GM21360 (cell line): ENCODE results near the gene MTMR6.

ENCODE experiments used
- ATAC-seq: cut with Tn5 transposase; IDR thresholded peaks from one replicate; pipeline ENCODE4 v1.9.1; 2021; ENCODE audit warnings: mild to moderate bottlenecking, moderate library complexity; ENCODE audit not compliant: unreplicated experiment

MTMR6 gene

DNA sequence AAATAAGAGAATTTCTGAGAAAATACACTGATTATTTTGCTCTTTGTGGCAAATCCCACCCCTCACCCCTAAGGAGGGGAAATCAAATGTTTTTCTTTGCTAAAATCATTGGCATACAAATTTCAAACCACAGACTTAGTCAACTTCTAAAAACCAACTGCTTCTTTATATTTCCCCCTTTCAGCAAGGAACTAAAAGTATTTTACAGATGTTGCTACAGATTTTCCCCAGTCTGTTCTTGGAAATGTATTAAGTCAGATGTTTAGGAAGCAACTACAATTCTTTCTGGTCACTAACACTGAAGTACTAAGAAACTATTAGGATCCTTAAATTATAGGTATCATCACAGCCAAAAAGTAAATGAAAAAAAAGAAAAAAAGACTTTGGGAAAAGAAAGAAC is 6.9 kb downstream of the MTMR6 start:
- ATAC-seq = no peak

DNA sequence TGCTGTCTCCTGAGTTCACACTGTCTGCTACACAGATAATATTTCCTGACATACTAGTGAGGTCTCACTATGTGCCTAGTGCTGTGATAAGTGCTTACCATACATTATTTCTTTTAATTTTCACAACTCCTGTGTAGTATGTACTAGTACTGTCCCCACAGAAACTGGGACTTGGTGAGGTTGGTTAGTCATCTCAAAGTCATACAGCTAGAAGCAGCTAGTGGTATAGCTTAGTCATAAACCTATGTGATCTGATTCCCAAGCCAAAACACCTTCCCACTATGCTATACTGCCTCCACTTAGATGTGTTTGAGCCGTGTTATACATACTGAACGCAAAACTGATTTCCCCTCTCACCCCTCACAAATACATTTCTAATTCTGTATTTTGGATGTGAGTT is 10.5 kb downstream of the MTMR6 start:
- ATAC-seq = no peak

DNA sequence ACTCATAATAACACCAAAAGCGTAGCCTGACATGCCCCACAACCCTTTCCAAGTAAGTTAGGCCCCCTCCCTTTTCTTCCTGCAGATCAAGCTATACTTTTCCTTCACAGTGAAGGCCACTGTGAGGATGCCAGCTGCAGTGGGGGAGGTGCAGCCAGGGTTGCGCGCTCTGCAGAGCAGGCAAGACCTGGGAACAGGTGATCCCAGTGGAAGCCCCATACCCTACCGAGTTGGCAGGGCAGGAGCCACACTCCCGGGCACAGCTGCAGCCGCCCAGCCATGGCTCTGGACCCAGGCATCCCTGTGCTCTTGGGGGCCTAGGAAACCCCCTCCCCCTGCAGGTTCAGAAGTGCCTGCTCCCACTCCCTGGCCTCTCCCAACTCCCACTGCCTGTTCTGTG is 18.7 kb downstream of the MTMR6 start:
- ATAC-seq = no peak

DNA sequence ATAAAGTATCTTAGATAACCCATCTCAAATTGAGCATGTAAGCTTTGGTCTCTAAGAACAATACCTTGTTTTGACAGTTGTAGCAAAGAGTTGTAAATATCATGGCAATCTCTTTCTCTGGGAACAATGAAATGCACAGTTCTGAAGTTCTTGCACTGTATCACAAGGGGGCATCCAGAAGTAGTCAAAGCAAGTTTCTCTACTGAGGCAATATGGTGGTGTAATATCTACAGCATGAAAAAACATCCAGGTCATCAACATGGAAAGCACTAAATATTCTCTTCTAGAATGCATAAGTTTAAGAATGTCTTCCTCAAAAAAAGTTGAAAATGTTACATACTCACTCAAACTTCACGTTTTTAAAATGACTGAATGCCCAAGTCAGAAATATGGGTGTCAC is 19.6 kb downstream of the MTMR6 start:
- no peak for ATAC-seq

DNA sequence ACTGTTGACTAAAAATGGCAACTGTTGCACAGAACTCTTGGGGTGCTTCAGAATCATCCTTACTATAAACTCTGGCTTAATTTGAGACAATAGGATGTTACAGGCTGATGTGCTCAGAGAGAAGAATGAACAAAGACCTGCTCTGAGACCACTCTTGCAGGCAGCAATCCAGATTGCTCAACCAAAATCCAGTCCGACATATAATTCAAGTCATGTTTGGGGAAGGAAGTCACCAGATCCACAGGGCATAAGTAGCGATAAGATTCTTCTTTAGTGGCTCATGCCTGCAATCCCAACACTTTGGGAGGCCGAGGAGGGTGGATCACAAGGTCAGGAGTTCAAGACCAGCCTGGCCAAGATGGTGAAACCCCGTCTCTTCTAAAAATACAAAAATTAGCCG is 20.6 kb downstream of the MTMR6 start:
- ATAC-seq = no peak

DNA sequence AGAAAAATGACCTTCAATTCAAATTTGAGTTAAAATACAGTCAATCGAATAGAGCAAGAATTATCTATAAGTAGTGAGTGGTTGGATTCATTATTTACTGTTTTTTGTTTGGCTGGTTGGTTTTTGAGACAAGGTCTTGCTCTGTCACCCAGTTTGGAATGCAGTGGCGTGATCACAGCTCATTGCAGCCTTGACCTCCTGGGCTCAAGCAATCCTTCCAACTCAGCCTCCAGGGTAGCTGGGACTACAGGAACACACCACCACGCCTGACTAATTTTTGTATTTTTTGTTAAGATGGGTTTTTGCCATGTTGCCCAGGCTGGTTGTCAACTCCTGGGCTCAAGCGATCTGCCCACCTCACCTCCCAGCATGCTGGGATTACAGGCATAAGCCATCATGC is 25.0 kb downstream of the MTMR6 start:
- no peak for ATAC-seq

DNA sequence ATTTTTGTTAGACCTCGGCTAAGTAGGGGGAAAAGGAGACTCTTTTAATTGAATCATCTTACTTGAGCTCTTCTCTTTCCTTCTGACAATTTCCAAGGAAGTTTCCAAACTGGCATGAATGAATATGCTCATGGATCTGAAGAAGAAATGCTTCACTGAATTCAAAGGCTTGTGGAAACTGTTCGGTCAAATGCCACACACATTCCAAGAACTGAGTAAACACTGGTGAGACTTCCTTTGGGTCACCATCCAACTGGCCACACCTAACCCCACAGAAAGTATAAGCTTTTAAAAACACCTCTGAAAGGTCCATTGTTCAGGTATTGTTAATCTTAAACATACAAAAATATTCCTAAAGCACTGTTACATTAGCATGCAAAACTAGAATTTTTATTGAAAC is 33.6 kb downstream of the MTMR6 start:
- no peak for ATAC-seq

DNA sequence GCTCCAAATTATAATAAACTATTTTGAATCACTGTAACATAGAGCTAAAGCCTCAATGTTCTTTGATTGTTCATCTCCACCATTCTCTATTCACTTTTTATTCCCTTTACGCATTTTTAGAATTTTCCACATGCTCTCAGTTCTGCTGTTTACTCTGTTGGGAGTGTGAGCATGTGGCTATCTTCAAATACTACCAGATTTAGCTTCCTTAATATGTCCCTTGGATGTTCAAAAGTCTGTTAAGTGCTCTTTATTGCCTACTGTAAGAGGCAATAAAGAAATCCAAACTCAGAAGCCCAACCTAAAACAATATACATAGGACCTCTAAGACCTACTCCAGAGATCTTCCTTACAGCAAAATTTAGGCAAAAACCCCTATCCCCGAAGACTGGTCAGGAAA is 34.5 kb downstream of the MTMR6 start:
- ATAC-seq = no peak

DNA sequence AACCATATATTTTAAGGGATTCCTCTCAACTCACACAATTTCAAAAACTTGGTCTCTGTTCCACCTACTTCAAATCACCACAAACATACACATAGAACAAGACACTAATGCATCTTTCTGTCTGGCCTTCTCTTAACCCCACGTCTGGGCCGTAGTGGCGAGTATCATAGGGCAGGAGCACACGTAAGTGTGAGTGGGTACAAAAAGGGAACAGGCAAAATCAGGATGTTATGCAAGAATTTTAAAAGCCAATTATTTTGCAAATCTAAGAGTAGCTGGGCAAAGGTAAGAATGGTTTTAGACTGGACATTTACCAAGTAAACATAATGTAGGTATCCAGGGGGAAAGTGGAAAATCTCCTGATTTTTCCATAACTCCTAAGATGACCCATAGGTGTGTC is 35.1 kb downstream of the MTMR6 start:
- no peak for ATAC-seq

DNA sequence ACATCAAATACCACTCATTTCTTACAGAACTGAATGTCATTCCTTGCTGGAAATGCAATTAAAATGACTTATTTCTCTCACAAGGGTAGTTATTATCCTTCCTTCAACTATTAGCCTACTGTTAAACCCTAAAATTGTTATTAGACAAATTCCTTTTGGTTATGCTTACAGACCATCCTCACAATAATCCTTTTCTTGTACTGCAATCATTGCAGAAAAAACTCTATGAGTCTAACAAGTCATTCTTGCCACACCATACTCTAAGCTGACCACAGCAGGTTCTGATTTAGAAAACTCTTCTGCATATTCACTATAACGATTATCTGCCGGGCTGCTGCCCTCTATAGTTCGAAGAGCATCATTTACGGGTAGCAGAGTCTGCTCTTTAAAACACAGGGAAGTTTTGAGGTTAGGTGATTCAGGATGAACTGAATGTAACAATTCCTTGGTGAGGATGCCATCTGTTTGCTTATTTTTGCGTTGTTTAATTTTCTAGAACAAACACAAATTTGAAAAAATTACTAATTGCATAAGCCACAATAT is 38.2 kb downstream of the MTMR6 start:
- ATAC-seq = peak; percentile 65

DNA sequence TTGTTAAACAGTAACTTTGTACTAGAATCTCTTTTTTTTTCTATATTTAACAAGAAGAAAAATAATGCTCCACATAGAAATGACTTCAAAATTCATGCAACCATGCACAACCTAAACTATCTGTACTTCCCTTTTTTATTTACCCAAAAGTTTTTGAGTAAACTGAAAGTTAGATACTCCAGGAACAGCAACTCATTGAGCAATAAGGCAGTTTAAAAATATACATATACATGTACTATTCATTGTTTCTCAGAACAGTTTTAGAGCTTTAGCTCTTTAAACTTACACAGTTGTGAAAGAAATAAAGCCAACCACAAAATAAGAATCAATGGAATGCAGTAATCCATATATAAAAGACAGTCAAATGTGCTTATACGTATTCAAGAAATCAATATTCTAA is 39.2 kb downstream of the MTMR6 start:
- no peak for ATAC-seq

DNA sequence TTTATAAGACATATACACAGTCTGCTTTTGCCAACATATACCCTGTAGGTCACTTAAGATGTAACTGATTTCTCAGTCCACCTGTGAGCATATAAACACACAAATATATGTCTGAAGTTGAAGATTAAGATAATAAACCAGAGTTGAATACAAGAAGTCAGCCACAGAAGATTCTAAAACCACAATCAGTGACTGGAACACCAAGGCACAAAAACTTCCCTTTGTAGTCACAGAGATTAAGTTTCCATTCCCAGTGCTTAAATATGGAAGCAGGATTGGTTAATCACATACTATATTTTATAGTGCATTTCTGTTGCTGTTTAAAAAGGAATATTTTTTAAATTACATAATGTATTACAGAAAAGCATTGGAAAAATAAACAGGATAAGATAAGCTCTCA is 39.9 kb downstream of the MTMR6 start:
- ATAC-seq = no peak

DNA sequence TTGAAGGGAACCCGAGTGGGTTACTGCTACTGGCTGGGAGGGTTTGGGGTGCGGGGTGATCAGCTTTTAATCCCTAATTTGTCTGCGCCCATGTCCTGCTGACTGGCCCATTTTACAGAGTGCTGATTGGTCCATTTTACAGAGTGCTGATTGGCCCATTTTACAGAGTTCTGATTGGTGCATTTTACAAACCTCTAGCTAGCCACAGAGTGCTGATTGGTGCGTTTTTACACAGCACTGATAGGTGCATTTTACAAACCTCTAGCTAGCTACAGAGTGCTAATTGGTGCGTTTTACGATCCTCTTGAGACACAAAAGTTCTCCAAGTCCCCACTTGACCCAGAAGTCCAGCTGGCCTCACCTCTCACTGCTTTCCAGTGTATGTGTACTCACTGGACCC is 43.2 kb downstream of the MTMR6 start:
- no peak for ATAC-seq

DNA sequence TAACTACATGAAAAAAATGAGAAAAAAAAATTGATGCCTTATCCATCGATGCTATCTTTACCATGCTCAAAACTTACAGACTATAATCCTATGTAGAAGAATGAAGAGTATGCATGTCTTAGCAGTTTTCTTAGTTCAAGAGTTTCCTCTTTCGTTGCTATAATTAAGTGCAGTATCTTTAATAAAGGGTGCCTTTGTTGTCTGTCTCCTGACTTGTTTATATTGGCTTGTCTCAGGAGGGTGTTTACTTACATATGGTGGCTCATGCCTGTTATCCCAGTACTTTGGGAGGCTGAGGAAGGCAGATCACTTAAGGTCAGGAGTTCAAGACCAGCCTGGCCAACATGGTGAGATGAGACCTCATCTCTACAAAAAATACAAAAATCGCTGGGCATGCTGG is 44.3 kb downstream of the MTMR6 start:
- no peak for ATAC-seq

DNA sequence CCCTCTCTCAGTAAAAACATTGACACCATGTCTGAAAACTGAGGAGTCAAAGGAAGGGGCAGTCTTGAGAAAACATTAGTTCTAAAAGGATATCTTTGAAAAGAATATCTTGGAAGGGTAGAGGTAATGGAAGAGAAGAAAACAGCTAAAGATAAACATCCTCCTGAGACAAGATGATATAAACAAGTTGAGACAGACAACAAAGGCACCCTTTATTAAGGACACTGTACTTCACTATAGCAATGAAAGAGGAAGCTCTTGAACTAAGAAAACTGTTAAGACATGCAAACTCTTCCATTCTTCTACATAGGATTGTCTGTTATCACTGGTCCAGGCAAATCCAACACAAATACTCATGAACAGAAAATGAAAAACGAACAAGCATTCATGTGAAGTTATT is 46.3 kb downstream of the MTMR6 start:
- no peak for ATAC-seq

DNA sequence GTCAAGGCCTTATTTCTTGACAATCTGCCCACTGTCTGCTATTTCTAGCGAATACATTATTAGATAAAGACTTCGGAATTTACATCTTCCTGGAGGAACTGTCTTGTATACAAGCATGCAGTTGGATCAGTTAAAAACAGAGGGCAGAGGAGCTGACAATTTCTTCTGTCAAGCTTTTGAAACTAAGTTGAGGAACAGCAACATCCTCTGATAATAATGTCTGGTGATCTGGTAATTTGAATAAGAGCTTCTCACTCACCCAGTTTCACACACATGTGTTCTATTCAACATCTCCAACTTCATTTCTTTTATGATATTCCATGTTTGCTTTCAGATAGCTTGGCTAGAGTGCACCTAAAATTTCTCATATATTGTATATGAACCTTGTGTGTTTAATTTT is 50.2 kb downstream of the MTMR6 start:
- no peak for ATAC-seq

DNA sequence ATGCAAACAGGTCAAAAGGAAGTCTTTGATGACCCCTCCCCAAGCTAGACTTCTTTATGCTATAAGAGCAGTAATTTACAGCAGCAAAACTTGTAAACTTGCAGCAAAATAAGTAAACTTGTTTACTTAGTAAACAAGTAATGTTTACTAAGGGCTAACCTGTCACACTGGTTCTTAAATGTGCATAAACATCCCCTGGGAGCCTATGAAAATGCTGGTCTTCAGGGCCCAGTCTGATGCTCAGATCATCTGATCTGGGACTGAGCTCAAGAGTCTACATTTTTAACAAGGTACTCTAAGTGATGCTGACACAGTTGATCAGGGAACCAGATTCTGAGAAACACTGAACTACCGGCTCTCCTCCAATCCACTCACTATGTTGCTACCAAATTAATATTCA is 53.4 kb downstream of the MTMR6 start:
- ATAC-seq = no peak

DNA sequence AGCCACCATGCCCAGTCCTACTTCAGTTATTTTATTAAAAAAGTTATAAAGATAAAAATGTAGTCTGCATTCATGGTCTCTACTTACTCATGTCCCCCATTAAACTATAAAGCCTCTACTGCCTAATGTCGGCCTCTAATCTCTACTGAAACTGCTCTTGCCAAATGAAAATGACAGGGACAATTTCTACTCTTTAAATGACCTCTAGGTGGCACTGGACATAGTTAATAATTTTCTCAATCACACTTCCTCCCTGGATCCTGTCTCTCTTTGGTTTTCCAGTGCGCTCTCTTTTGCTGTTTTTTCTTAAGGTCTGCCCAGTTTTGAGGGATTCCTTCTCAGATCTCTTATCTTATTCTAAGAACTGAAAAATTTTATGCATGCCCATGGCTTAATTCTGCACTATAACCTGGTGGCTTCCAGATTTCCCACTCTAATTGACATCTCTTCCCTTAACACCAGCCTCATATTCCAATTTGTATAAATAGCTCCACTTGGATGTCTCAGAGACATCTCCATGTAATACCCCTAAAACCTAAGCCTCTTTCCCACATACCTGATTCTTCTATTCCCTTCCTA is 54.3 kb downstream of the MTMR6 start:
- no peak for ATAC-seq

DNA sequence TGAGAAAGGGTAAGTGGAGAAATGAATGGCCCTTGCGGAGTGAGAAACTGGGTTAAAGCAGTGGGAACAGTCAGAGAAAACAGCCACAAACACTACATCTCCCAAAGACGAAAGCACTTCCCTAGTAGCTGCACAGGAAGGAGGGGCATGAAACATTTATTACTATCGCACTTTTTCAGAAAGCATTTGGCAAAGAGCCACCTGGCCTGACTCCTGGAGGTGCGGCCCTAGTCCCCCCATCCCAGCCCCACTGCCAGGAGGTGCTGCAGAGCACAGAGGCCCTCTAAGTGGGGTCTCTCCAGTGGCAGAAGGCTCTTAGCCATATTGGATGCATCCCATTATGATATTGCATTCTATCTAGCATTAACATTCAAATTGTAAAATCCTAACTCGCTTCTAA is 55.8 kb downstream of the MTMR6 start:
- no peak for ATAC-seq

DNA sequence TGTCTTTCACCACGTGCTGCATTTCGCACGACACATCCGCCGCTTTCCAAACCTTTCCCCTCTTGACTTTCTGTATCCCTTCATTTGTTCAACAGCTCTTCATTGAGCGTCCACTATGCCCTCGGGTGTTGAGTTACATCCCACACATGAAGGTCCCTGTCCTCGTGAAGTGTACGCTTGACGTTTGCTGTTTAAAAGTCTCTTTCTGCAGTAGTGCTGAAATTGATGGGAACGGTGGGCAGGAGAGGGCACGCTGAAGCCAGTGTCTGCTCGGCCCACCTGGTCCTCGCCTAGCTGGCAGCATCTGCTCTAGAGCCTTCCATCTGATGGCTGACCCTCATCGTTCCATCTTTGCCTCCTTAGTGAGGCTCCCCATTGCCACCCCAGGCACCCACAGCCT is 59.6 kb downstream of the MTMR6 start:
- ATAC-seq = no peak

DNA sequence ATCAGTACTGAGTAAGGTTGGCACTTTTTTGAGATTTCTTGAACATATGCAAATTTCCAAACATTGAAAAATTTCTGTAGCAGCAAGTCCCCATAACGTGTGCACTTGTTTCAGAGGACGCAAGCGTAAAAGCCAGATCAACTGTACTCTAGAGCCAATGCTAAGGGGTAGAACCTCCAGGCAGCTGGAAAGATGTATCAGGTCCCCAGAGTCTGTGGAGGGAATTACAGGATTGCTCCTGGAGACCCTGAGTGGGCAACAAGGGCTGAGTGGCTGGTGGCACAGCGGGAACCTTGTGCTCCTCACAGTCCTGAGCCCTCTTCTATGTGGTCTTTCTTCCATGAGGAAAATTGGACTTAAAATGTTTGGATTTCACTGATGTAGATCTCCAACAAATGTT is 61.3 kb downstream of the MTMR6 start:
- ATAC-seq = no peak

DNA sequence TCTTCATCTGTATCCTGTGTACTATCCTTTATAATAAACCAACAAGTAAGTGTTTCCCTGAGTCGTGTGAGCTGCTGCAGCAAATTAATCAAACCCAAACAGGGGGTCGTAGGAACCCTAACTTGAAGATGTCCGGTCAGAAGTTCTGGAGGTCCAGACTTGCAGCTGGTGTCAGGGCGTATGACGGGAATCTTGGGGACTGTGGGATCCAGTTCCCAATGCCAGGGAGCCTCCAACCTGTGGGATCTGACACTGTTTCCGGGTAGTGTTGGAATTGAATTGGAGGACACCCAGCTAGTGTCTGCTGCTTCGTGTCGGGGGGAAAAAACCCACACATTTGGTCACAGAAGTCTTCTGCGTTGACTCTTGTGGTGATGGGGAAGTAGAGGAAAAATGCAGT is 63.1 kb downstream of the MTMR6 start:
- no peak for ATAC-seq

DNA sequence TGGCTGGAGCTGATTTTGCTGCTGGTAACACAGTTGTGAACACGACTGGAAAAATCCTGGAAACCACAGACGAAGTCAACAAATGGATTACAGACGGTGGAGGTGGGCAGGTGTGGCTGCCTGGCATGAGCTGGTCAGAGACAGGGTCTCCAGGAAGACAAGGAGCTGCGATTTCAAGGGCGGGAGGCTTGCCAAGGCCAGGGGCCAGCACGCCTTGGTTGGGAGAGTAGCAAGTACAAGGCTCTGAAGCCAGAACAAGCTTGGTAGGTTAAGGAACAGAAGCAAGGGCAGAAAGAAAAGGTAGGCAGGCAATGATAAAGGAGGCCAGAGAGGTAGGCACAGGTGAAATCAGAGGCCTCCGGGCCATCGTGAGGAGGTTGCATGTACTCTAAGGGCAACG is 64.5 kb downstream of the MTMR6 start:
- no peak for ATAC-seq

DNA sequence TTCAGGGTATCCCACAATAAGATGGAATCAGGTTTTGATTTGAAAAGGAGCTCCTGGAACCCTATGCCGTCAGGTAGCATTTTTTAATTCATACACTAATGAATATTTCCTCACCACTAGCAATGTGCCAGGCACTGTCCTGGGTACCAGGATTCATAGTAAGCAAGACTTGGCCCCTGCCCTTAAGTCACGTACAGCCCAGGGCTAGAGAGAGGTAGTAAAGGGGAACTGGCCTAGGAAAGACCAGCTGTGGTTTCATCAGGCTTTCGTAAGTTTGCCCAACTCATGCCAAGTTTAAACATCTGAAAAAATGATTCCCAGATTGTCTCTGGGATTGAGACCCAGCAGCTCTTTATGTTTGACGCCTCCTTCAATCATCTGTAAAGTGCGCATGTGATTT is 69.3 kb downstream of the MTMR6 start:
- no peak for ATAC-seq
